Activated T-helper 1 cell treated with anti-CD3 and anti-CD28 coated beads, Interleukin-2, amount 50 U/mL, for 16 hours (primary cell): Measurements from ENCODE around the gene SRC.

Experiments used
- DNase-seq, 2 donors: peaks; one replicate each; pipeline ENCODE4 v3.0.0-alpha.2; 2020; ENCODE audit warnings: low read depth in 1 of 2, low spot score in 1 of 2

SRC gene

DNA sequence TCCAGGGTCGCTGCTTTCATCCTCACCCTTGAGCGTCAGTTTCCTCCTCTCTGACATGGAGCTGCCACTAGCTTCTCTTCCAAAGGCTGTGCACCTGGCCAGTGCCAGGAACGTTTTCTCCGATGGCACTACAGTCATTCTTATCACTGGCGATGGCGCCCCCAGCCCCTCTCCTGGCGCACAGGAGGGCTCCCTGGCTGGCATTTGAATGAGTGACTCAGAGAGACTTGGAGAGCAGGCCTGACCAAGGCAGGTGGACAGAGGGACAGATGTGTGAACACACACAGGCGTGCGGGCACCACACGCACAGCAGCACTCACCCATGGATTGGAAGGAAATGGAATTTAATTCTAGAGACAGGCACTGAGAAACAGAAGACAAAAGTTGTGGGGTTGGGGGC is 77.6 kb downstream of the SRC start:
- DNase-seq, result no peak

- DNase-seq, result no peak
Measured at GRCh38 chr20:37424062-37424851, 78.3 kb downstream of the SRC start.

DNA sequence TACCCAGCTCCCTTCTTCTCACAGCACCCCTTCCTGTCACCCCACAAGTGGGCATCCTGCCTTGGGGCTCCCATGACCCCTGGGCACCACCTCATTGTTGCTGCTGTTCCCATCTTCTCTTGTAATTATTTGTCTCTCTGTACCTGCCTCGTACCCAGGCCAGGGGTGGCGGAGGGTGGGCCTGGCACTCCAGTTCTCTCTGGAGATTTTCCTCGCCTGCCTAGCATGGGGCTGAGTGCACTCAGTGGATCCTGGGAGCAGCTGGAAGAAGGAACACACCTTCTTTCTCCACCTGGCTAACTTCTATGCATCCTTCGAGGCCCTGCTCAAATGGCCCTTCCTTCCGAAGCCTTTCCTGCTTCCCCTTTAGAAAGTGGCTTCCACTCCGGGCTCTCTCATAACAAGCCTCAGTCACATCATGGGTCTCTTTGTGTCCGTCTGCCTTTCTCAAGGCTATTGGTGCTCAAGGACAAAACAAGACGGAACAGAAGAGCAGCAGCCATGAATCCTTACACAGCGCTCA is 79.2 kb downstream of the SRC start:
- no peak for DNase-seq

- DNase-seq, result no peak
Measured at GRCh38 chr20:37426106-37426505, 80.2 kb downstream of the SRC start.

- DNase-seq, result no peak
Measured at GRCh38 chr20:37426978-37427377, 81.0 kb downstream of the SRC start.

DNA sequence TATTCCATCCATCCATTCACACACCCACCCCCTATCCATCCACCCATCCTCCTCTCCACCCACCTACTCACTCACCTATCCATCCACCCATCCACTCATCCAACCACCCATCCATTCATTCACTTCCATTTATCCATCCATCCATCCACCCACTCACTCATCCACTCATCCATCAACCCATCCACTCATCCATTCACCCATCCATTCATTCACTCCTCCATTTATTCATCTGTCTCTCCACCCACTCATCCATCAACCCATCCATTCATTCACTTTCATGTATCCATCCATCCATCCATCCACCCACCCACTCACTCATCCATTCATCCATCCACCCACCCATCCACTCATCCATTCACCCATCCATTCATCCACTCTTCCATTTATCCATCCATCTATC is 84.1 kb downstream of the SRC start:
- DNase-seq, result no peak

- DNase-seq, result no peak
Measured at GRCh38 chr20:37430778-37431460, 85.0 kb downstream of the SRC start.

DNA sequence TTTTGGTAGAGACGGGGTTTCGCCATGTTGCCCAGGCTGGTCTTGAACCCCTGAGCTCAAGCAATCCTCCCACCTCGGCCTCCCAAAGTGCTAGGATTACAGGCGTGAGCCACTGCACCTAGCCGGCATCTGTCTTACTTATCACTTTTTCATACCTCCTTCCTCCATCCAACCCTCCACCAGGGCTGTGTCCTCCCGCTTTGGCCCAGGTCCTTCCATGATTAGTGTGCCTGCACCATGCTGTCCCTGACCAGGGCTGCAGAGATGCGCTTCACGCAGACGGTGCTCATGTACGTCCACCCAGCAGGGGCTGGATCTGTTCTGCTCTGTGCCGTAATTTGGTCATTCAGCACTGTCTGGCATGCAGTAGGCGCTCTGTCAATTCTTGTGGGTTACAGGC is 85.8 kb downstream of the SRC start:
- DNase-seq, result no peak

GRCh38 chr20:37432606-37433005 is 86.7 kb downstream of the SRC start:
- no peak for DNase-seq

- no peak for DNase-seq
Measured at GRCh38 chr20:37435607-37436006, 89.7 kb downstream of the SRC start.

DNA sequence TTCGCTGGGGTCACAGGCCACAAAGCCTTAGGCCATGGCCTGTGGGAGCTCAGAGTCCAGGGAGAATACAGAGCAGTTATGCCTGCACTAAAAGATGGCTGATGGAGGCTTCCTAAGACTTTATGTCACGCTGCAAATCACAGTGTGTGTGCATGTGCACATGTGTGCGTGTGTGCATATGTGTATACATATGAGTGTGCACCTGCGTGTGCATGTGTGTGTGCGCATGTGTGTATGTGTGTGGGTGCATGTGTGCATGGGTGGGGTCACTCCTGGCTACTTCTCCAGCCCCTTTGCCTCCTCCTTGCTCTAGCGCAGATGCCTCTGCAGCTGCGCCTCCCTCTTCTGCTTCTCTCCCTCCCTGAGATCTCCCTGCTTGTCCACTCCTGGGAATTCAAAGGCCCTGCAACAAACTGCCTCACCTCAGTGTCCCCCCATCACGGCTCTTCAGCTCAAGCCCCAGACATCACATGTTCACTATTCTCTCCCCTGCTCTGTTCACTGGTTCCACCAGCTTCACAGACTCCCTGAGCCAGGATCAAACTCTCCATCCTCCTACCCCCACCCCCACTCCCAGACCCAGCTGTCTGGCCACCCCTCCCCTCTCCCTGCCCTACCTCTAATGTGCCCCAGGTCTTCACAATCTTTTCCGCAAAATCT is 90.7 kb downstream of the SRC start:
- DNase-seq, result no peak

- DNase-seq, result no peak
Measured at GRCh38 chr20:37437676-37438075, 91.7 kb downstream of the SRC start.

DNA sequence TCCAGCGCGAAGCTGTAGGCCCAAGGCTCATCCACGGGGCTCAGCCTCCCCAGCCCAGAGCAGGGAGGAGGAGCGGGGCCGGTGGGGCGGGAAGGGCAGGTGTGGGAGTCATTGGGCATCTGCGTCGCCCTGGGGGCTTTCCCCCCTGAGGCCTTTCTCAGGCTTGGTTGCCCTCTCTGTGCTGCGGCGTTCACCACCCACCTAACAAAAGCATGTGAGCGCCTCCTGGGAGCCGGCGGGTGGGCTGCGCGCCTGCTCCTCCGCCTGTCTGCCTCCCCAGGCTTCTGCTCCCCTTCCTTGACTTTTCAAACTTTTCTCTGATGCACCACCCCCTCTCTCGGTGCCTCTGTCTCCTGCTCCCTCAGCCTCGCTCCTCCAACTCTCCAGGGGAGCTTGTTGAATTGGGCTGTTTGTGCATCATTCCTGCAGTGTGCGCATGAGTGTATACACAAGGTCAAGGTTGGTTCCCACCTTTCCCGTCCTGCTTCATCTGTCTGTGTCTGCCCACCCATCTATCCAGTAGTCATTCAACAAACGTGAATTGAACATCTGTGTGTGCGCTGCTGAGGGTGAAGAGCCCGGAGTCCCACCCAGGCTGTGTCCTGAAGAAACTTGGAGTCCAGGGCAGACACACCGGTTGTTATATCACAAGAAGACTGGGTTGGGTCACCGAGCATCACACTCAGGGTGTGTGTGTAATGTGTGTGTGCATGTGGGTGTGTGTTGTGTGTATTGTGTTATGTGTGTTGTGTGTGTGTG is 92.7 kb downstream of the SRC start:
- DNase-seq, result no peak

GRCh38 chr20:37439223-37439933 is 93.4 kb downstream of the SRC start:
- DNase-seq, result no peak

DNA sequence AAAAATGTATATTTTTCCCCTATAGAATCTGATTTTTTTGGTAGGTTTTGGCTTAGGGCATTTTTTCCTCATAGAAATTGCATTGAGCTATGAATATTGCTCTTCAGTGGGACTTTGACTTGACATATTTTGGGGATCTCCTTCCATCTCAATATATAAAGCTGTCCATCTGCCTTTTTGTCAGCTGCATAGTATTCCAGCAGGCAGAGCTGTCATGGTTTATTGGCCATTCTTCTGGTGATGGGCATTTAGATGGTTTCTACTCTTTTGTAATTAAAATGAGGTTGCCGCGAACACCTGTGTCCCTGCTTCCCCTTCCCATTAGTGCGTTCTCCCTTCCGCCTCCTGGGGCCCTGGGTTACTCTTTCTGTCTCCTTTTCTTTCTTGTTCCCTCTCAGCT is 95.1 kb downstream of the SRC start:
- DNase-seq, result no peak

GRCh38 chr20:37442547-37442946 is 96.6 kb downstream of the SRC start:
- no peak for DNase-seq

DNA sequence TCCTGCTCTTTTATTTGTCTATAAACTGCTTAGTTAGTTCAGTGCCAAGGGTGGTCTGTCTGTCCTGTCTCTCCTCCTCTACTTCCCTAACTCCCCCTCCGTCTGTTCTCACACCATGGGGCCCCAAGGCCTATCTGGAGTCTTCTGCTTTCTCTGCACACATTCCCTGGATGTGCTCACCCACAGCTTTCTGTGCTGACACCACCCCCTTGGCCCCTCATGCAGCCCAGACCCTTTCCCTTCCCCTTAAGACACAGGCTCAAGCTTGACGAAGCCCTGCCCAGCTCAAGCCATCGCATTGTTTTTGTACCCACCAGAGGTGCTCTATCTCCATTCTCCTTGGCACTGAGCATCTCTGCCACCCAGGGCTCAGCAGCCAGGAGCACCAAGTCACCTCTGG is 97.0 kb downstream of the SRC start:
- DNase-seq, result no peak

DNA sequence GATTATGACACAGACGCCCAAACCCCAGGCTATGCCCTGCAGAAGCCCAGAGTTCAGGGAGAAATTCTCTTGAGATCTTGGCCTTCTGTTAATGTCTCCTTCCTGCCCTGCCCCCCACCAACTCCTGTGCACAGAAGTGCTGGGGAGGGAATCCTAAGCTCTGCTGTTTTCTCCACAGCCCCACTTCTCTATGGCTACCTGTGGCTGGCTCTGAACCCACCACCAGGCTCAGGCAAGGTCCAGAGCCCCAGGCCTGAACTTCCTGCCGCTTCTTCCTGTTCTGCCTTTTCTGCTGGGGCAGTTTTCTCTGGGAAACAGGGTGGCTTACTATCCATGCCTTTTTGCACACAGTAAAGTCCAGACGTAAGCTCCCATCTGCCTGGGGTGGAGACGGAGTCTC is 97.7 kb downstream of the SRC start:
- no peak for DNase-seq

- no peak for DNase-seq
Measured at GRCh38 chr20:37445041-37445440, 99.1 kb downstream of the SRC start.

GRCh38 chr20:37446286-37447032 is 100.5 kb downstream of the SRC start:
- no peak for DNase-seq
